Fibroblast of villous mesenchyme (primary cell): ENCODE measurements around the gene SYNPO. TPM values are rescaled to one million over a fixed set of nuclear protein-coding genes. Genes with fewer than 3 reads are reported as not detected.
A peak's percentile ranks its signal among the peaks of the same experiment; 100 is the strongest.

Experiments used
- DNase-seq: peaks from one replicate; pipeline ENCODE4 v3.0.0-alpha.2; 2010; ENCODE audit warnings: low read depth
- H3K4me3 ChIP-seq: 2 replicates; pipeline ENCODE4 v1.5.1; 2011; ENCODE audit warnings: low read depth, mild to moderate bottlenecking, low read length
- CTCF ChIP-seq: IDR thresholded peaks from 2 replicates; pipeline ENCODE4 v1.5.1; 2012; ENCODE audit warnings: low read depth, mild to moderate bottlenecking, low read length; ENCODE audit not compliant: insufficient read depth
- total RNA-seq: library from RNA; depleted of rRNA; stranded (reverse); fragments of >200 nt; gene quantifications from 2 replicates; pipeline ENCODE4 v1.2.3, GENCODE V29; 2012

The SYNPO gene
- total RNA-seq, 1 donor = 7.3 TPM

- no peak for TF ChIP-seq CTCF
- no peak for DNase-seq
- H3K4me3 ChIP-seq = no peak overlapping the region
These were observed 43.6 kb upstream of the SYNPO start for GRCh38 chr5:150596826-150597225.

- TF ChIP-seq CTCF = no peak
- no peak overlapping the region for H3K4me3 ChIP-seq
- DNase-seq = no peak
These were observed 42.5 kb upstream of the SYNPO start for GRCh38 chr5:150598006-150598405.

- no peak for DNase-seq
- H3K4me3 ChIP-seq = no peak overlapping the region
- no peak for TF ChIP-seq CTCF
These were observed 41.6 kb upstream of the SYNPO start for GRCh38 chr5:150598821-150599273.

GRCh38 chr5:150599281-150599680, 41.2 kb upstream of the SYNPO start:
- DNase-seq = no peak
- no peak overlapping the region for H3K4me3 ChIP-seq
- TF ChIP-seq CTCF = no peak

- TF ChIP-seq CTCF = no peak
- no peak overlapping the region for H3K4me3 ChIP-seq
- peak; percentile 80 for DNase-seq
These were observed 40.4 kb upstream of the SYNPO start for GRCh38 chr5:150599917-150600511.

- DNase-seq = no peak
These were observed 39.6 kb upstream of the SYNPO start for GRCh38 chr5:150600616-150601490.

More at GRCh38 chr5:150600616-150601490, 39.6 kb upstream of the SYNPO start:
- TF ChIP-seq CTCF = no peak
- no peak overlapping the region for H3K4me3 ChIP-seq
